Panc1 (cell line): Measurements from ENCODE around the gene SORL1. TPM values are rescaled to one million over a fixed set of nuclear protein-coding genes. Genes with fewer than 3 reads are reported as not detected.

Source experiments
- ATAC-seq: fragments of 200-7000 bp; cut with Tn5 transposase; 2 replicates; pipeline ENCODE4 v1.9.1; 2020; ENCODE audit warnings: mild to moderate bottlenecking, moderate library complexity
- BruUV-seq: library from RNA; stranded (reverse); fragments of 400-500 nt; replicated peaks from 2 replicates; lab custom pipeline; 2021; lab: Mats Ljungman, UMichigan
- CTCF ChIA-PET: fragments of 300-600 bp; sonication (Branson Sonifier 250); formaldehyde crosslinking; loops from one replicate; lab custom pipeline; 2022; ENCODE audit warnings: antibody characterized with exemption; lab: Charles Lee
- POLR2A ChIA-PET: fragments of 300-600 bp; sonication (Branson Sonifier 250); formaldehyde crosslinking; loops from one replicate; lab custom pipeline; 2022; ENCODE audit warnings: antibody characterized with exemption; lab: Charles Lee
- DNase-seq: peaks from one replicate; pipeline ENCODE4 v3.0.0-alpha.2; 2010; ENCODE audit warnings: low read depth, low spot score
- H3K27ac ChIP-seq: 2 replicates; pipeline ENCODE4 v1.5.1; 2011; ENCODE audit warnings: mild to moderate bottlenecking, low read length, inconsistent platforms
- H3K27me3 ChIP-seq: fragments of 200-500 bp; sonication (Bioruptor generic); 2 replicates; pipeline ENCODE4 v1.6.0; 2014; ENCODE audit warnings: low read length, inconsistent platforms; ENCODE audit not compliant: control insufficient read depth, insufficient read depth
- H3K36me3 ChIP-seq: fragments of 200-500 bp; sonication (Bioruptor generic); 2 replicates; pipeline ENCODE4 v1.5.1; 2014; ENCODE audit warnings: inconsistent platforms, mild to moderate bottlenecking, low read length, moderate library complexity; ENCODE audit not compliant: control insufficient read depth, insufficient read depth
- H3K4me1 ChIP-seq: 2 replicates; pipeline ENCODE4 v1.5.1; 2011; ENCODE audit warnings: inconsistent platforms, mild to moderate bottlenecking, low read length, moderate library complexity; ENCODE audit not compliant: control insufficient read depth, insufficient read depth
- H3K4me3 ChIP-seq, 2 experiments: 2 replicates each; pipeline ENCODE4 v1.5.1; 2011 to 2012; ENCODE audit warnings: low read depth in 2 of 2, low read length in 2 of 2, mild to moderate bottlenecking in 2 of 2, inconsistent platforms in 1 of 2, moderate library complexity in 1 of 2
- H3K9me3 ChIP-seq: fragments of 200-500 bp; sonication (Bioruptor generic); 2 replicates; pipeline ENCODE4 v1.5.1; 2014; ENCODE audit warnings: low read depth, mild to moderate bottlenecking, inconsistent platforms, low read length, moderate library complexity; ENCODE audit not compliant: control insufficient read depth, insufficient read depth
- CTCF ChIP-seq: fragments of 450-650 bp; IDR thresholded peaks from 2 replicates; pipeline ENCODE4 v1.5.1; 2017; ENCODE audit warnings: mild to moderate bottlenecking
- POLR2AphosphoS5 ChIP-seq: IDR thresholded peaks from 2 replicates; pipeline ENCODE4 v1.6.1; 2012; ENCODE audit warnings: mild to moderate bottlenecking, low read depth, low read length, moderate library complexity
- REST ChIP-seq, 2 experiments: IDR thresholded peaks; 2 replicates each; pipeline ENCODE4 v1.6.1; 2011 to 2012; ENCODE audit warnings: low read depth in 2 of 2, control low read depth in 1 of 2, low read length in 1 of 2, mild to moderate bottlenecking in 1 of 2, moderate library complexity in 1 of 2; ENCODE audit not compliant: insufficient read depth in 1 of 2
- SIN3A ChIP-seq: IDR thresholded peaks from 2 replicates; pipeline ENCODE4 v1.6.1; 2012; ENCODE audit warnings: low read depth, mild to moderate bottlenecking, low read length, moderate library complexity, borderline replicate concordance; ENCODE audit not compliant: insufficient read depth
- TCF7L2 ChIP-seq: IDR thresholded peaks from 2 replicates; pipeline ENCODE4 v1.6.1; 2011; ENCODE audit warnings: mild to moderate bottlenecking, low read depth, low read length, inconsistent platforms
- in situ Hi-C: cut with HindIII; loops from 2 replicates; pipeline ENCODE4 v1.10.0; 2016; ENCODE audit warnings: low sequenced_read_pairs, low pct_unique_long_range_greater_than_20kb
- intact Hi-C: fragments of 100-400 bp; cut with micrococcal nuclease; formaldehyde crosslinking; loops from one replicate; pipeline ENCODE4 v1.10.0; 2022; ENCODE audit not compliant: unreplicated experiment
- total RNA-seq: library from RNA; stranded (reverse); gene quantifications from one replicate; pipeline ENCODE4 v1.2.1, GENCODE V29; 2021; ENCODE audit not compliant: unreplicated experiment

SORL1 gene
- total RNA-seq, 1 experiment from 2014 or later = 36.3 TPM

DNA sequence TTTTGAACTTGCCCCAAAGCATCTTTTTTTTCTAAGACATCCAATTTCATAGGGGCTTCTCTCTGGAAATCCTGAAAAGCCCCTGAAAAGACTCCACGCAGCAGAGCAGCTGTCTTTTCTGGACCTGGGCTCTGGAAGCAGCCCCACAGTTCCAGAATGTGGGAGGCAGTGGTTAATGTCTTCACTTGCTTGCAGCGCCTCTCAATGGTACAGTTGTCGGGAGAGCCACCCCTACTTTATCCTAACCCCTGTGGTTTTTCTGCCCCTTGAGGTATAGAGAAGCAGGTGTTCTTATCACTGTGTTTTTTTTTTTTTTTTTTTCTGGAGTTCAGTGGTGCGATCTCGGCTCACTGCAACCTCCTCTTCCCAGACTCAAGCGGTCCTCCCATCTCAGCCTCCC, 84.0 kb downstream of the SORL1 start:
- TF ChIP-seq CTCF = no peak
- no peak for TF ChIP-seq REST (IDR thresholded peaks at IDR 0.05; ENCODE audit: insufficient read depth in 1 of 2, low read depth in 2 of 2, low read length in 1 of 2)
- no peak for TF ChIP-seq POLR2AphosphoS5
- TF ChIP-seq TCF7L2 = no peak
- no peak for TF ChIP-seq SIN3A
- ChIA-PET CTCF (no interaction called here), POLR2A (no interaction called here)
- intact Hi-C loops (no loop called here), in situ Hi-C loops (no loop called here)
- DNase-seq (no peak), ATAC-seq (no peak)
- no peaks in the 10 kb centered on the region for H3K36me3 ChIP-seq
- no peaks in the 10 kb centered on the region for H3K27me3 ChIP-seq
- H3K27ac ChIP-seq = no peak overlapping the region
- no peak overlapping the region for H3K4me3 ChIP-seq
- H3K4me1 ChIP-seq = no peaks in the 10 kb centered on the region
- no TSS peak for BruUV-seq
- H3K9me3 ChIP-seq = no peaks in the 10 kb centered on the region

- intact Hi-C loops = no loop called here
- Histone ChIP-seq H3K27ac (no peak overlapping the region), H3K27me3 (no peaks in the 10 kb centered on the region), H3K36me3 (no peaks in the 10 kb centered on the region), H3K9me3 (no peaks in the 10 kb centered on the region), H3K4me1 (no peaks in the 10 kb centered on the region), H3K4me3 (no peak overlapping the region)
- TF ChIP-seq POLR2AphosphoS5 = no peak
- TF ChIP-seq CTCF = no peak
- no peak for TF ChIP-seq TCF7L2
- TF ChIP-seq REST (IDR thresholded peaks at IDR 0.05; ENCODE audit: insufficient read depth in 1 of 2, low read depth in 2 of 2, low read length in 1 of 2) = no peak
- TF ChIP-seq SIN3A = no peak
- ChIA-PET POLR2A (no interaction called here), CTCF (no interaction called here)
- no peak for ATAC-seq
- BruUV-seq = no TSS peak
- no peak for DNase-seq
- in situ Hi-C loops = no loop called here
Measured at GRCh38 chr11:121538054-121538453, 85.9 kb downstream of the SORL1 start.
